GM21447 (cell line): ENCODE measurements around the gene ROR2.

Experiments used
- ATAC-seq: cut with Tn5 transposase; IDR thresholded peaks from one replicate; pipeline ENCODE4 v1.9.1; 2021; ENCODE audit not compliant: unreplicated experiment

ROR2 gene

GRCh38 chr9:91820126-91820750, 129.8 kb downstream of the ROR2 start:
- no peak for ATAC-seq

DNA sequence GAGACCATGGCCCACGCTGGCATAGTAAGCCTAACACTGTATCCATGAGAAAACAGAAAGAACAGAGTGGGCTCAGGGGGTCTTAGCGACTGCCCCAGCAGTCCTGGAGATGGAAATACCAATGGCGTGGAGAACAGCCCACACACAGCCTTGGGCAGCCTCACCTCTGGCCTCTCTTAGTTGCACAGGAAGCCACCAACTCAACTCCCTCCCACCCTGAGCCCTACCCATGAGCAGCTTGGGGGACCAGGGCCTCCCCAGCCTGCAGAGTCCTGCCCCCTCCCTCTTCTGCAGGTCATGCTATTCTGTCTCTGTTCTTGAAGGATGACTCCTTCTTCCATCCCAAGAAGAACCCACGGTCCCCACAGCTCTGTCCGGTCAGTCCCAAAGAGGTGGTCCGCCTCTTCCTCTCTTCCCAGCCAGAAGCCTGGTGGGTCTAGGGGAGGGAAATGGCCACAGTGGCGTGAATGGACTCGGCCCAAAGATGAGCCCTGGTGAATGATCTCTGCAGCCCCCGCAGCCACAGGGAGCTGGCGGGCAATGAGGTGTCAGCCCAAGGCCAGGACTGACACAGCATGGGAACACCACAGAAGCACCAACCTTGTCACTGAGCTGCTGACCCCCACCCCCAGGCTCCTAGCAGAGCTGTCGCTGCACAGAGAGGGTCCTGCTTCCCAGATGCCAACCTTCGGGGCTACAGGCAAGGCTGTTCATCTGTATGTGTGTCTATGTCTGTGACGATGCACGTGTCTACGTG, 131.2 kb downstream of the ROR2 start:
- no peak for ATAC-seq

GRCh38 chr9:91818225-91818585, 131.8 kb downstream of the ROR2 start:
- no peak for ATAC-seq

GRCh38 chr9:91817493-91818224, 132.4 kb downstream of the ROR2 start:
- no peak for ATAC-seq

DNA sequence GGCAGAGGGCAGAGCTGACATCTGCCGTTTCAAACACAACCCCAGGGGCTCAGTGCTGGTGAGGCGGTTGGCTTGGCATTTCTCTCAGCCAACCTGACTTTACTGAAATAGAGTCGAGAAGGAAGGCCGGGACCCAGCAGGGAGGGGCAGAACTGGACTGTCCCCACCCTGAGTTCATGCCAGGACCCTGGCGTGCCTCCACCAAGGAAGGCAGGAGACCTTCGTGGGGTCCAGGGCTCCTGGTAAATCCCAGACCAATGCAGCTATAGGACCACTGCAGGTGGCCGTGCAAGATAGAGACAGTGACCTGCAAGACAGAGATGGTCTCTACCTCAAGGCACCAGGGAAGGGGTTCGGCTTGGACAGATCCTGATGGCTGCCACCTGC, 132.9 kb downstream of the ROR2 start:
- ATAC-seq, result no peak

- ATAC-seq, result no peak
Observed at GRCh38 chr9:91816356-91816755, 133.7 kb downstream of the ROR2 start.

- no peak for ATAC-seq
Observed at GRCh38 chr9:91815896-91816295, 134.1 kb downstream of the ROR2 start.

GRCh38 chr9:91814753-91815152, 135.3 kb downstream of the ROR2 start:
- no peak for ATAC-seq

DNA sequence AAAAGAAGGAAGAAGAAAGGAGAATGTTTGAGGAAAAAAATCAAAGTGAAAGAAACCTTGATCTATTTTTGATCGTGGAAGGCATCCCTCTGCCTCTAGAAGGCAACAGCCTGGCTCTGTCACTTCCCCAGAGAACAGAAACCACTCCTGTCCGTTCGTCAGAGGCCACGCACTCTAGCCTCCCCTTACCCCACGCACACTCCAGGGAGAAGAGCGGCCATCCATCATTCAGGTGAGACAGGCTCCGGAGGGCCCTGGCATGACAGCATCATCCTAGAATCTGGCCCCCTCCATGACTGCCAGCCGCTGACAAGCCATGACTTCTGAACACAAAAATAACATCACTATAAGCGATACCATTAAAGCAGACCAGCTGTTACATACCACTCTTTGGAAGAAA, 135.8 kb downstream of the ROR2 start:
- ATAC-seq, result no peak

- ATAC-seq, result no peak
Observed at GRCh38 chr9:91813176-91813795, 136.7 kb downstream of the ROR2 start.

- ATAC-seq, result no peak
Observed at GRCh38 chr9:91812191-91812590, 137.8 kb downstream of the ROR2 start.

- ATAC-seq, result no peak
Observed at GRCh38 chr9:91811024-91811909, 138.8 kb downstream of the ROR2 start.

GRCh38 chr9:91810286-91810905, 139.6 kb downstream of the ROR2 start:
- ATAC-seq, result no peak

- no peak for ATAC-seq
Observed at GRCh38 chr9:91809581-91810285, 140.3 kb downstream of the ROR2 start.

DNA sequence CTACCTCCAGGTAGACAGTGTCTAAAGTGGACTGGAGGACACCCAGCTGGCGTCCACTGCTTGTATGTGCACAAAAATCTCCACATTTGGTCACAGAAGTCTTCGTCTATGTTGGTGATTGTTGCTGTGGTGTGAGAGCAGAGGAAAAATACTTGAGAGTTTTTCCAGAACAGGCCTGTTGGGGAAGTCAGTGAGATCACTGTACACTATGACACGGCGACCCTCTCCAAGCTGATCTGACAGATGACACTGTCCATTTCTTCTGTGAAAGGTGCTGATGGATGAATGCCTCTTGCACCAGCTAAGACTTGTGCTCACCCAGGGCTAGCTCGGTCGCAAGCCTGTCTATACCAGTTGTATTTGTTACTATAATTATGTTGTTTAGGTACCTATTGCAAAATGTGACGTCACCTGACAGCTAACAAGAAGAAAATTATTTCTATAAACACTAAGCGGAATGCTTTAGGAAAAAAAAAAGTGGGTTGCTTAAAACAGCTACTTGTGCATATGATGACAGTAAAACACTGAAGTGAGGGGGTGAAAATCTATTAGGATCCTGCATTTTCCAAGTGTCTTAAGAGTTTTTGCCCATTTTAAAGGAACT, 142.3 kb downstream of the ROR2 start:
- ATAC-seq, result no peak

DNA sequence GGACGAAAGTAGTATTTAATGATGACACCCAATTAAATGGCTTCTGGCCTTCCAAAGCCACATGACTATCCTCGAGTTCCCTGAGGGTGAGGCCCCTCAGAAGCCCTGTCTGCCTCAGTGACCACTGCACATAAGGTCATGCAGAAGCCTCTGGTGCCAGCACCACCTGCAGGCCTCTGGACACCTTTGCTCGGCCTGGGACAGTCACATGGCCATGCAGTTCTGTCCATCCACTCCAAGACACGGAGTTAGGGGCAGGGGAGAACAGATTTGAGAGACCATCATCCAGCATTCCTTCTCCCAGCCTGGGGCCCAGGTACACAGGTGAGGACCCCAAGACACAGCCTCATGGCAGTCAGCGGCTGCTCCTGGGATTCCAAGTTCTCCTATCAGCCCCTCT, 145.0 kb downstream of the ROR2 start:
- no peak for ATAC-seq

GRCh38 chr9:91803970-91804752, 145.9 kb downstream of the ROR2 start:
- ATAC-seq, result no peak

GRCh38 chr9:91803151-91803940, 146.7 kb downstream of the ROR2 start:
- ATAC-seq, result no peak
